Measurements from ENCODE around the gene MED12.
A peak's percentile ranks its signal among the peaks of the same experiment; 100 is the strongest.
"Not testable (repeated sequence)": the region's sequence is repeated elsewhere in the genome, so short reads cannot be mapped to it uniquely, and the experiment has no call there.

MED12 gene

DNA sequence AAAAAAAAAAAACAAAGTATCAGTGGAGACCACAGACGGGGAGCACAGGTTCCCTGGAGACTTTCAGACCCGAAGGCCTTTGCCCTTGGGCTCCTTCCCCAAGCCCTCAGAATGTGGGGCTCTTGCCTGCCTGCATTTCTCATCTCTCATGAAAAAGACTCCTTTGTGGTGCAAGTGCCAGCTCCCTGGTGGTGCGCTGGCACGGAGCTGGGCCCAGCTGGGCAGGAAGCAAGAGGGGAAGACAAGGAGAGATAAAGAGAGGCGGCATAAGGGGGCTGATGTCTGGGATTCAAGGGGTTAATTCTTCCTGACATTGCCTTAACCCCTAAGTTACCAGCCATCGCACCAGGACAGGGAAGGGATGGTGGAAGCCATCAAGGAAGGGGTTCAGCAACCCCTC lies 48.1 kb downstream of the MED12 start:
- no peak for DNase-seq

DNA sequence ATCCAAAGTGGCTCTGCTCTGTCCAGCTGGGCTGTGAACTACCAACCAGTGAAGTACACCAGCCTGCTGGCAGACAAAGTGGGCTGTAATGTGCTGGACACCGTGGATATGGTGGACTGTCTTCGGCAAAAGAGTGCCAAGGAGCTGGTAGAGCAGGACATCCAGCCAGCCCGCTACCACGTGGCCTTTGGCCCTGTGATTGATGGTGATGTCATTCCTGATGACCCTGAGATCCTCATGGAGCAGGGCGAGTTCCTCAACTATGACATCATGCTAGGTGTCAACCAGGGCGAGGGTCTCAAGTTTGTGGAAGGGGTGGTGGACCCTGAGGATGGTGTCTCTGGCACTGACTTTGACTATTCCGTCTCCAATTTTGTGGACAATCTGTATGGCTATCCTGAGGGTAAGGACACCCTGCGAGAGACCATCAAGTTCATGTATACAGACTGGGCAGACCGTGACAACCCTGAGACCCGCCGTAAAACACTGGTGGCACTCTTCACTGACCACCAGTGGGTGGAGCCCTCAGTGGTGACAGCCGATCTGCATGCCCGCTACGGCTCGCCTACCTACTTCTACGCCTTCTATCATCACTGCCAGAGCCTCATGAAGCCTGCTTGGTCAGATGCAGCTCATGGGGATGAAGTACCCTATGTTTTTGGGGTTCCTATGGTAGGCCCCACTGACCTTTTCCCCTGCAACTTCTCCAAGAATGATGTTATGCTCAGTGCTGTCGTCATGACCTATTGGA lies 48.8 kb downstream of the MED12 start:
- DNase-seq: no peak

- DNase-seq: no peak
Observed at GRCh38 chrX:71168134-71168533, 49.7 kb downstream of the MED12 start.

- DNase-seq: no peak
Observed at GRCh38 chrX:71169586-71169985, 51.2 kb downstream of the MED12 start.

- no peak for DNase-seq
Observed at GRCh38 chrX:71170660-71171059, 52.3 kb downstream of the MED12 start.

GRCh38 chrX:71171110-71171801 lies 52.9 kb downstream of the MED12 start:
- DNase-seq: no peak

DNA sequence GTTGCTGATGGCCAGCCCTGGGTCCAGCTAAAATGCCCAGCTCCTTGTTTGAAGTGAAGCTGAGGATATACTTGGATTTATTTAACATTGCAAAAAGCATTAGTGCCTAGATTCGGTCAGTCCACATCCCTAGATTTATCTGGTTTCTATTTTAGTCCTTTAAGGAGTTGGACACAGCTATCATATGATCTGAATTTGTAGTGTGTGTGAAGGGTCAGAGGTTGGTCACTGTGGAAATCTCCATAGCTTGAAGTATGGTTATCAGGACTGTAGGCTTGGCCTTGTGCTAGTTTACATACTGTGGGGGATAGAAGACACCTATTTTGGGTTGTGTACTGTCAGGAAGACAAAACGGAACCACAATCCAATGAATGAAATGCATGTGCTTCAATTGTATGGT lies 55.0 kb downstream of the MED12 start:
- no peak for DNase-seq

DNA sequence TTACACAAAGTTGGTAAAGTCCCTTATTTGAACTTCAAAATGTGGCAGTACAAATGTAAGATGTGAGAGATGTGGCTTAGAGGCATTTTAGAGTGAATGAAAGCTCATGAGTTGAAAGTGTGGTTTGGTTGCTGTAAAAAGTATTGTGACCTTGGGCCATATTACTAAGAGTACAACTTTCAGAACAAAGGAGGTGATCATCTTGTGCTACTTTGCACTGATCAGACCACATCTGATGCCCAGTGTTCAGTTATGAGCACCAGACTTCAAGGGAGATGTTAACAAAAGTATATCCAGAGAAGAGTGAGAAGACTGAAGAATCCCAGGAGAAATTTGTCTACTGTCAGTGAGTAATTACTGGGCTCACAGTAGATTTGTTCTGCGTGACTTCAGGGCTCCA lies 56.4 kb downstream of the MED12 start:
- no peak for DNase-seq

DNA sequence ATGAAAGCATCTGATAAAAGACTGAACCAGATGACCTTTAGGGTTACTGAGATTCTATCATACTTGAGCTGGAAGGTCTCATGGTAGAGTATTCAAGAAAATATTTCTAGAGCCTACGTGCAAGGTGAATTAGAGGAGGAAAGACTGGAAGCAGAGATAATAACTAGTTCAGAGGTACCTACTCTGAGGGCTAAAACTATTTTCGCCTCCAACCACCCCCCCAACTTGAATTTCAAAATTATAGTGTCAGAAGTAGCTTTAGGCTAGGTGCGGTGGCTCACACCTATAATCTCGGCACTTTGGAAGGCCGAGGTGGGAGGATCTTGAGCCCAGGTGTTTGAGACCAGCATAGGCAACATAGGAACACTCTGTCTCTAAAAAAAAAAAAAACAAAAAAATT lies 57.1 kb downstream of the MED12 start:
- DNase-seq: no peak

DNA sequence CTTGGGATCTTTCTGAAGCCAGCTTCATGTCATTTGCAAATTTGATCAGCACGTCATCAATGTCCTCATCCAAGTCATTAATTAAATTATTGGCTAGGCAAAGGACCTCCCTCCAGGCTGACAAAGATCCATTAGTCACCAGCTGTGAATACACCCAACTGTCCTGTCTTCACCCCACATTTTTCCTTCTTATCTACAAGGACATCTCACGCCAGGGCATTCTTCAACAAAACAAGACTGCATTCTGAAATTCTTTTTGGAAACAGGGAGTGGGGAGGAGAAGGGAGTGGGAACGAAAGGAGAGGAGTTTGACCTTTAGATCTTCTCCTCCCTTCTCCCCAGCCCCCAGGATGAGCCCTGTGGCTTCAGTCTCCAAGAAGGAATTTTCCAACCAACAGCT lies 58.9 kb downstream of the MED12 start:
- DNase-seq: no peak

DNA sequence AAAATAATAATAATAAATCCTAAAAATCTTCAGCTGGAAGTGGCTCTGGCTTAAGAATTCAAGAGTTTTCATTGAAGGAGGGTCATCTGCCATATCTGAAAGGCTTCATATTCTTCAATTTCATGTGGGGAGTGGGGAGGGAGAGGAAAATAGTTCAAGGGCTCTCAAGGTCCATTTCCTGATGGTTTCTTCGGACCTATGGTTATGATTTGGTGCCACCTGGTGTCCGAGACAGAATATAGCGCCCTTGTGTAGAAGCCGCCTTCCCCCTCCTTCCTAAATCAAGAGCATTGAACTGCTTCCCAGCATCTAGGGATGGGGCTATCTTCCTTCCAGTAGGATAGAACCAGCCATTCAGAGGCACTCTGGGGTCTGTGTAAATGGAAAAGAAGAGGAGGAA lies 60.5 kb downstream of the MED12 start:
- DNase-seq: peak; percentile 19

DNA sequence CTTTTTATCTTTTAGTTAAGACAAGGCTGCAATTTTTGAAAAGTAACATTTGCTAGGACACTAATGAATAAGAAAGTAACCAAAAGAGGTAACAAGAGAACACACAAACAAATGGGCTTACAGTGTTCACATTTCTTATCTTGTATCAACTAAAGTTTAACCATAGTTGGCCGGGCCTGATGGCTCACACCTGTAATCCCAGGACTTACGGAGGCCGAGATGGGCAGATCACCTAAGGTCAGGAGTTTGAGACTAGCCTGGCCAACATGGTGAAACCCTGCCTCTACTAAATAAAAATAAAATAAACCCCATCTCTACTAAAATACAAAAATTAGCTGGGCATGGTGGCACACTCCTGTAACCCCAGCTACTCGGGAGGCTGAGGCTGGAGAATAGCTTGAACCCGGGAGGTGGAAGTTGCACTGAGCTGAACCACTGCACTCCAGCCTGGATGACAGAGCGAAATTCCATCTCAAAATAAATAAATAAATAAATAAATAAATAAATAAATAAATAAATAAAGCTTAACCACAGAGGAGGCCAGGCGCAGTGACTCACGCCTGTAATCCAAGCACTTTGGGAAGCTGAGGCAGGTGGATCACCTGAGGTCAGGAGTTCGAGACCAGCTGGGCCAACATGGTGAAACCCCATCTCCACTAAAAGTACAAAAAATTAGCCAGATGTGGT lies 62.3 kb downstream of the MED12 start:
- DNase-seq: not testable (repeated sequence)

- peak; percentile 47 for DNase-seq
Observed at GRCh38 chrX:71181558-71181909, 63.1 kb downstream of the MED12 start.

DNA sequence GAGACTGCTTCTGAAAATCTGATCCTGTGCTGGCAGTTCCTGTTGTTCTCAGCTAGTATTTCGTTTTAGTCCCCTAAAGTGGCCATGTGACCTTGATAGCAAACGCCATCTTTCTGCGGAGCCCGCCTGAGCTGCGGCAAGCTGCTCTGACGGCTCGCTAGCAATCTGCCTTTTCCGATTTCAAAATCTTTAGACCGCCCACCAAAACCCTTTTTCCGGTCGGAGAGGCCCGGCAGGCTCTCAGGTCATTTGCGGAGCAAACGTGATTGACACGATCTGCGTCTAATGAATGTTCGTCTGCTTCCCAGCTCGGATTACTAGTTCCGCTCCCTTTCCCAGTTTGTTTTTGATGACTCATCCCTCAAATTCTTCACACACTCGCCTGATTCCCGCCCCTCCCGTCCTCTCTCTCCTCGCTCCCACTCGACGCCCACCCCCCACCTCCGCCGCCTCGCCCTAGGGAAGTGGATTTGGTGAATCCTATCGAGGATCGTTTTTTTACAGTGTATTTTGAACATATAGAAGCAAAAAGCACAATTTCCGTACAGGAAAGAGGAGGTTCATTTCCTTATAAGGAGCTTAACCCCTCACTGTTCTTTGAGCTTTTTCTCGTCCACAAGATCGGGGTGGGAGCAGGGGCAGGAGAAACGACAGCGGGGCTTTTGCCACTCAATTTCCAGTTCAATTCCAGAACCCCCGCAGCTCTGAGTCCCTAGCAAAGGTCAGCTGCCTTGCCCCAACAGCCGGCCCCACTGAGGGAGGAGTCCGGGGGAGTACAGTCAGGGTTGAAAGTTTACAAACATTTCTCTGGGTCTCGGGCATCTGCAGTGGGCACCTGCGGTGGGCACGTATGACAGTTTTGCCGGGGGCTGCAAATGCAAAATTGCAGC lies 63.8 kb downstream of the MED12 start:
- peak; percentile 72 for DNase-seq

DNA sequence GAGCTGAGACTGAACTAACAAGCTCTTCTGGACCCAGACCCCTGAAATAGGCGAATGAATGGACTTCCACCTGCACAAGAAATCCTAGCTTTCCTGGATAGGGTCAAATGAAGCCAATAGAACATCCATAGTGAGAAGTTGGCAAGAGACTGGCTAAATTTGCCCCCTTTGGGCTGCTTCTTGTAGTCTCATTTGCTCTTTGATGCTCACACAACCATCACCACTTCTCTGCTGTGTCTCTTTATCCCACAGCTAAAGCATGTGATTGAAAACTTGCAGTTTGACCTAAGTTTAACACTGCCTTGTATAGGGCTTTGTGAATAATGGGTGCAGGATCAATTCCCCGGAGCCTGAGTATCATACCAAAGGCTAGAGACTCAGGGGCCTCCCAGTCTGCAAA lies 64.5 kb downstream of the MED12 start:
- no peak for DNase-seq

- no peak for DNase-seq
Observed at GRCh38 chrX:71183341-71183740, 64.9 kb downstream of the MED12 start.

- DNase-seq: no peak
Observed at GRCh38 chrX:71184092-71184491, 65.7 kb downstream of the MED12 start.

DNA sequence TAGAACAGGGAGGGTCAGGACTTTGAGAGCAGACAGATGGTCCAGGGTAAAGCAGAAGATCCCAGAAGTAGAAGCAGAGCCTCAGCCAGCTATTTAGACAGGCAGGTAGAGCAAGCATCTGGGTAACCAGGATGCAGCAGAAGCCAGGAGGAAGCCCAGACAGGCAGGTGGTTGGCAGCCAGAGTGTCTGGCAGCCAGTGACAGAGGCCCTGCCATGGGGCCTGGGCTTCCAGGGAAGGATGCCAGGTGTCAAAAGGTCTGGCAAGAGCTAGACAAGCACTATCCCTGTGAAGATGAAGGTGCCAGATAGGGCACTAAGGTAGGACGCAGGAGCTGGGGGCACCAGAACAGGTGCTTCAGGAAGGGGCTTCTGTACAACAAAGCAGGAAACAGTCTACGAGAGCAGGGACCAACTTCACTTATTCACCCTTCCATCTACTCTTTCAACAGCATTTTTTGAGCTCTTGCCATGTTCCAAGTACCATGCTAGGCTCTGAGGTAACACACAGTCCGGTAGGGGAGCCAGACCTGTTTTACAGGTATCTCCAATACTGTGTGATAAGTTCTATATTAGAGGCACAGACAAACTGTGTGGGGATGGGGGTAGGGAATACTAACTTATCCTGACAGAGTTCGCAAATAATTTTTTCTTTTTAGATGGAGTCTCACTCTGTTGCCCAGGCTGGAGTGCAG lies 66.6 kb downstream of the MED12 start:
- DNase-seq: no peak

DNA sequence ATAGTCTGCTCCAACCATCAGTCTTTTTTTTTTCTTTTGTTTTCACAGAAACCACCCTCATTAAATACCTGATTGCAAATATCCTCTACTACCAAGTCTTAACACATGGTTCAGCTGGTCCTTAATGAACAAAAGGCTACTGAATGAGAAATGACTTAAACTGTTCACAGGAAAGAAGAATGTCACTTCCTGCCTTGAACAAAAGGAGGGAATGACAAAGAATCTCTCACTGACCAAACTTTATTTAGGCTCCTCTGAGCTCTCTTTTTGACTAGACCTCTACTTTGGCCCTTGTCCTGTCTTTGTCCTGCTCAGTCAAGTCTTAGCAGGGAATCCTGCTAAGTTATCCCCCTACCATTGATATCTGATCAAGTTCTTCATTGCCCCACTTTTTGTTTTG lies 72.9 kb downstream of the MED12 start:
- DNase-seq: no peak

Measured in stimulated activated CD4-positive, alpha-beta T cell treated with anti-CD3 and anti-CD28 coated beads, Interleukin-4, amount 100 ng/mL, for 1 hour (primary cell).